CD1c-positive myeloid dendritic cell (primary cell): ENCODE measurements around the gene MLX.
"Not testable (repeated sequence)": the region's sequence is repeated elsewhere in the genome, so short reads cannot be mapped to it uniquely, and the experiment has no call there.

Experiments
- DNase-seq: peaks from one replicate; pipeline ENCODE4 v3.0.0-alpha.2; 2016; ENCODE audit errors: extremely low spot score

The MLX gene

GRCh38 chr17:42536372-42537155, 30.3 kb upstream of the MLX start:
- DNase-seq: peak; percentile 71

GRCh38 chr17:42537156-42537805, 29.6 kb upstream of the MLX start:
- DNase-seq: no peak

GRCh38 chr17:42537826-42538451, 29.0 kb upstream of the MLX start:
- DNase-seq: no peak

GRCh38 chr17:42538482-42538881, 28.4 kb upstream of the MLX start:
- no peak for DNase-seq

GRCh38 chr17:42540558-42540957, 26.3 kb upstream of the MLX start:
- DNase-seq: not testable (repeated sequence)

- no peak for DNase-seq
Measured at GRCh38 chr17:42541041-42541833, 25.7 kb upstream of the MLX start.

- DNase-seq: no peak
Measured at GRCh38 chr17:42543190-42544079, 23.5 kb upstream of the MLX start.

- no peak for DNase-seq
Measured at GRCh38 chr17:42544874-42545283, 22.0 kb upstream of the MLX start.

- DNase-seq: not testable (repeated sequence)
Measured at GRCh38 chr17:42545755-42546505, 21.0 kb upstream of the MLX start.

GRCh38 chr17:42547001-42547461, 19.9 kb upstream of the MLX start:
- DNase-seq: no peak

- no peak for DNase-seq
Measured at GRCh38 chr17:42547698-42548069, 19.2 kb upstream of the MLX start.

GRCh38 chr17:42548070-42548837, 18.6 kb upstream of the MLX start:
- DNase-seq: peak; percentile 44

- DNase-seq: no peak
Measured at GRCh38 chr17:42548993-42549755, 17.7 kb upstream of the MLX start.

- not testable (repeated sequence) for DNase-seq
Measured at GRCh38 chr17:42552736-42553135, 14.2 kb upstream of the MLX start, which contains the start of gene HSD17B1. HSD17B1 (plus strand) TSS chr17:42552923; CDS start chr17:42552934, 11 bp downstream.

GRCh38 chr17:42553161-42553818, 13.6 kb upstream of the MLX start:
- no peak for DNase-seq

GRCh38 chr17:42553866-42554249, 13.0 kb upstream of the MLX start:
- no peak for DNase-seq

- DNase-seq: peak; percentile 82
Measured at GRCh38 chr17:42554250-42555121, 12.4 kb upstream of the MLX start.
